ENCODE measurements around the gene SAPCD1. TPM values are rescaled to one million over a fixed set of nuclear protein-coding genes. Genes with fewer than 3 reads are reported as not detected.

SAPCD1 gene
- total RNA-seq, 1 donor from 2014 or later, result 9.0 TPM

DNA sequence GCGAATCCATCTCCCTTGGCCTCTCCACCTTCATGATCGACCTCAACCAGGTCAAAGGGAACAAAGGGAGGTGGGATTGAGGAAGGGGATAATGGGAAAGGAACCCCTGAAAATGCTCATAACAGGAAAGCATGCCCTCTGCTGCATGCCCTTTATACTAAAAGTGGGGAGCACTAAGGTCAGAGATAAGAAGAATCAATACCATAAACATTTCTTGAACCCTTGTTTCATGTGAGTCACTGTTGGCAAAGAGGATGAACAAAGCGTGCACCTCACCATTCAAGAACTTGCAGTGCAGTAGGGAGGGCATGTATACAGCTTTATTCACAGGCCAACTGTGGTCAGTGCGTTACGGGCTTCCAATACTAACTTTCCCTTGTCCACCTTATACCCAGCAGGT is 1.7 kb upstream of the SAPCD1 start:
- POLR2A ChIA-PET, result no interaction called here
- ATAC-seq (ENCODE audit: low read depth), result no peak
- no peak overlapping the region for H3K27ac Mint-ChIP-seq
- H3K4me3 Mint-ChIP-seq, result no peak overlapping the region
- H3K9me3 Mint-ChIP-seq, result no peaks in the 10 kb centered on the region
- CTCF ChIA-PET, result interaction anchor here (1.1 kb wide), 1 partner anchor 9 kb away, joined by 3 read pairs; no protein-coding TSS in a partner anchor
- DNase-seq, result no peak
- TF ChIP-seq, protein P1, sequence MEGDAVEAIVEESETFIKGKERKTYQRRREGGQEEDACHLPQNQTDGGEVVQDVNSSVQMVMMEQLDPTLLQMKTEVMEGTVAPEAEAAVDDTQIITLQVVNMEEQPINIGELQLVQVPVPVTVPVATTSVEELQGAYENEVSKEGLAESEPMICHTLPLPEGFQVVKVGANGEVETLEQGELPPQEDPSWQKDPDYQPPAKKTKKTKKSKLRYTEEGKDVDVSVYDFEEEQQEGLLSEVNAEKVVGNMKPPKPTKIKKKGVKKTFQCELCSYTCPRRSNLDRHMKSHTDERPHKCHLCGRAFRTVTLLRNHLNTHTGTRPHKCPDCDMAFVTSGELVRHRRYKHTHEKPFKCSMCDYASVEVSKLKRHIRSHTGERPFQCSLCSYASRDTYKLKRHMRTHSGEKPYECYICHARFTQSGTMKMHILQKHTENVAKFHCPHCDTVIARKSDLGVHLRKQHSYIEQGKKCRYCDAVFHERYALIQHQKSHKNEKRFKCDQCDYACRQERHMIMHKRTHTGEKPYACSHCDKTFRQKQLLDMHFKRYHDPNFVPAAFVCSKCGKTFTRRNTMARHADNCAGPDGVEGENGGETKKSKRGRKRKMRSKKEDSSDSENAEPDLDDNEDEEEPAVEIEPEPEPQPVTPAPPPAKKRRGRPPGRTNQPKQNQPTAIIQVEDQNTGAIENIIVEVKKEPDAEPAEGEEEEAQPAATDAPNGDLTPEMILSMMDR (IDR thresholded peaks at IDR 0.05), result no peak
- H3K4me1 Mint-ChIP-seq, result no peaks in the 10 kb centered on the region
- H3K27me3 Mint-ChIP-seq, result no peaks in the 10 kb centered on the region
- H3K36me3 Mint-ChIP-seq (ENCODE audit: low read depth), result peaks cover 33% of the 10 kb centered on the region
- intact Hi-C loops (cut with micrococcal nuclease), result no loop called here

DNA sequence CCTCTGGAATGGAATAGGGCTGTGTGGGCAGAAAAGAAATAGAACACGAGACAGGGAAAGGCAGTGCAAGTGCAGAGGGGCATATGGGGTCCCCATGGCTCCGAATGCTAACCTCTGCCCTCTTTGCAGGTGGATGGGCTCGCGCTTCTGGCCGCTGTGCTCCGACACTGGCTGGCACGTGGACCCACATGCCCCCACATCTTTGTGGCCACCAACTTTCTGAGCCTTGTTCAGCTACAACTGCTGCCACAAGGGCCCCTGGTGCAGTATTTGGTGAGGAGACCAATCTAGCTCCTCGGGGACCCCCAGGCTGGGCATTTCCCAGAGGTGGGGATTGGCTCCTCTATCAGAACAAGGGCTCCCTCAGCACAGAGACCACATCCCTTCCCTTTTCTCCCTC is 1.1 kb upstream of the SAPCD1 start:
- peaks cover 33% of the 10 kb centered on the region for H3K36me3 Mint-ChIP-seq (ENCODE audit: low read depth)
- ChIA-PET CTCF (interaction anchor here (1.1 kb wide), 1 partner anchor 8 kb away, joined by 3 read pairs; no protein-coding TSS in a partner anchor), POLR2A (no interaction called here)
- no peaks in the 10 kb centered on the region for H3K4me1 Mint-ChIP-seq
- H3K9me3 Mint-ChIP-seq, result no peaks in the 10 kb centered on the region
- no peaks in the 10 kb centered on the region for H3K27me3 Mint-ChIP-seq
- no peak overlapping the region for H3K27ac Mint-ChIP-seq
- intact Hi-C loops (cut with micrococcal nuclease), result no loop called here
- no peak for ATAC-seq (ENCODE audit: low read depth)
- no peak for DNase-seq
- H3K4me3 Mint-ChIP-seq, result no peak overlapping the region
- TF ChIP-seq, protein P1 (IDR thresholded peaks at IDR 0.05), result no peak

DNA sequence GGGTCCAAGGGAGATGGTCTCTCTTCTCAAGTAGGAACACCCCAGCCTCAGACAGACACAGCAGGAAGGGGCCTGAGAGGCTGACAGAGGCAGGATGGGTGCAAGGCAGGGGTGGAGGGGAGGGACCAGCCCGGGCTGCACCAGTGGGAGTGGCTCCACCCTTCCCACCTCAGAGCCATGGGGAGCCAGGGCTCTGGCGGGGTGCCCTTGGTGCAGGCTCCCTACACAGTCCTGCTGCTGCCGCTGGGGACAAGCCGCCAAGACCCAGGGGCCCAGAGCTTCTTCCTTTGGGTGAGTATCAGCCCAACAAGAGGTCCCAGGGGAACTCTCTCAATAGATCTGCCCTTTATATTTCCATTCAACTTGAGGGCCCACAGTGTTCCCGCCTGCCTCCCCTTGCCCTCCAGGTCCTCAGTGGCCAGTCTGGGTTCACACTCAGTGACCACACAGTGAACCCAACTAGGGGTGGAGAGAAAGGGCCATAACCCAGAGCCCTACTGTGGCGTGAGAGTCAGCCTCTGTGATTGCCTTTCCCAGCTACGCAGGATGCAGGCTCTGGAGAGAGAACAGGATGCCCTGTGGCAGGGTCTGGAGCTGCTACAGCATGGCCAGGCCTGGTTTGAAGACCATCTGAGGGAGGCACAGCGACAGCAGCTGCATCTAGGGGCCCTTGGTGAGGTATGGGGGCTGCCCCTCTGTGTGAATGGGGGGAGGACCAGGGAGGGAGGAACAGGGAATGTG is 592 bp downstream of the SAPCD1 start:
- no peak overlapping the region for H3K4me3 Mint-ChIP-seq
- CTCF ChIA-PET, result no interaction called here
- intact Hi-C loops (cut with micrococcal nuclease), result no loop called here
- no peaks in the 10 kb centered on the region for H3K9me3 Mint-ChIP-seq
- POLR2A ChIA-PET, result no interaction called here
- TF ChIP-seq, protein P1 (IDR thresholded peaks at IDR 0.05), result no peak
- no peak overlapping the region for H3K27ac Mint-ChIP-seq
- H3K4me1 Mint-ChIP-seq, result no peaks in the 10 kb centered on the region
- H3K27me3 Mint-ChIP-seq, result no peaks in the 10 kb centered on the region
- DNase-seq, result no peak
- peaks cover 33% of the 10 kb centered on the region for H3K36me3 Mint-ChIP-seq (ENCODE audit: low read depth)
- no peak for ATAC-seq (ENCODE audit: low read depth)

DNA sequence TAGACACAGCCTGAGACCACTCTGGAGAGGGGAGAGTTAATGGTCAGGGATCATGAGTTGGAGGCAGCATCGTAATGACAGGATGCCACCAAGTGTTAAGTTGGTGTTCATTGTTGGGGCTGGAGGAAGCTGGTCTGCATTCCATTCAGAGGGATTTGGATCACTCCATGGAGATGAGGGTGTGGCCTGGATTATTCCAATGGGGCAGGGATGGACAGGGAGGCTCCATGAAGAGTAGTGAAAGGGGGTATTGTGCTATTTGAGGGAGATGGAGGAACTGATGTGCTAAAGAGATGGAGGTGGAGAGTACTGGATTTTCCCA is 1.1 kb downstream of the SAPCD1 start:
- ChIA-PET CTCF (no interaction called here), POLR2A (no interaction called here)
- Mint-ChIP-seq H3K36me3 (ENCODE audit: low read depth) (peaks cover 33% of the 10 kb centered on the region), H3K27ac (no peak overlapping the region), H3K9me3 (no peaks in the 10 kb centered on the region), H3K4me1 (no peaks in the 10 kb centered on the region), H3K4me3 (no peak overlapping the region), H3K27me3 (no peaks in the 10 kb centered on the region)
- DNase-seq (no peak), ATAC-seq (ENCODE audit: low read depth) (no peak)
- intact Hi-C loops (cut with micrococcal nuclease), result no loop called here
- TF ChIP-seq, protein P1 (IDR thresholded peaks at IDR 0.05), result no peak

DNA sequence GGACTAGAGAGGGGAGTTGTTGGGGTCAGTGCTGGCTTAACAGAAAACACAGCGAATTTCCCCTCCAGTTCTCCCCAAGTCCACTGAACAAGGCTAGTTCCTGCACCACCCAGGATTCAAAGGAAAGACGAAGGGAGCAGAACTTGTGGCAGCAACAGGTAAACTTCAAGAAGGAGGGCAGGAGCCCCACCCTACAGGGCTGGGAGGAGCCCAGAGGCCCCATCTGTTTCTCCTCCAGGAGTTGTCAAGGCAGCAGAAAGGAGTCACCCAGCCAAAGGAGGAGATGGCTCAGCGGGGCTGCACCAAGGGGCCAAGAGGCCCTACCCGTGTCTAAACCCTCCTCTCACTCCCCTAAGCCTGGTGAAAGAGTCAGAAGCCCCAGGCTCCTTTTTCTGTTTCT is 1.7 kb downstream of the SAPCD1 start:
- DNase-seq (no peak), ATAC-seq (ENCODE audit: low read depth) (no peak)
- Mint-ChIP-seq H3K27me3 (no peaks in the 10 kb centered on the region), H3K27ac (no peak overlapping the region), H3K4me1 (no peaks in the 10 kb centered on the region), H3K9me3 (no peaks in the 10 kb centered on the region), H3K4me3 (no peak overlapping the region), H3K36me3 (ENCODE audit: low read depth) (peaks cover 29% of the 10 kb centered on the region)
- intact Hi-C loops (cut with micrococcal nuclease), result no loop called here
- TF ChIP-seq, protein P1 (IDR thresholded peaks at IDR 0.05), result no peak
- POLR2A ChIA-PET, result no interaction called here
- CTCF ChIA-PET, result no interaction called here

Measured in activated B cell treated with CpG ODN at 0.5 μM for 24 hours (primary cell).